ENCODE results near the gene OR56A3.

The OR56A3 gene

DNA sequence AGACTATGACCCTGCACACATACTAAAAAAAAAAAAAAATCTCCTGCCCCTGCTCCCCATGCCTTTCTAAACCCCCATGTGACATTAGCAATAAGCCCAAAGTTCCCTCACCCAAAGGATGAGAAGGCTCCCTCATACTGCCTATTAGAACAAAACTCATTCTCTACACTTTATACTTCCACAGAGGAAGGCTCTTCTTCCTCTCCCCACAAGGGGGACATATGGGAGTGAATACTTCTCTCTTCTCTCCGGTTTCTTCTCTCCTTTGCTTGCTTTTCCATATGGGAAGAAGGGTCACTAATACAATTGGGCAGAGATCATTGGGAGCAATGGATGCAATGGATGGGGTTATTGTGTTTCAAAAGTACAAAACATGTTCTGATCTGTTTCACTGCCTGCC is 41.4 kb downstream of the OR56A3 start:
- no peak for DNase-seq

- DNase-seq, result no peak
These were observed 44.8 kb downstream of the OR56A3 start, which contains the start of gene OR52L1 for GRCh38 chr11:5986885-5987284. Gene OR52L1, minus strand, starts transcription at chr11:5986985. Its CDS starts 55 bp downstream, at chr11:5986930.

DNA sequence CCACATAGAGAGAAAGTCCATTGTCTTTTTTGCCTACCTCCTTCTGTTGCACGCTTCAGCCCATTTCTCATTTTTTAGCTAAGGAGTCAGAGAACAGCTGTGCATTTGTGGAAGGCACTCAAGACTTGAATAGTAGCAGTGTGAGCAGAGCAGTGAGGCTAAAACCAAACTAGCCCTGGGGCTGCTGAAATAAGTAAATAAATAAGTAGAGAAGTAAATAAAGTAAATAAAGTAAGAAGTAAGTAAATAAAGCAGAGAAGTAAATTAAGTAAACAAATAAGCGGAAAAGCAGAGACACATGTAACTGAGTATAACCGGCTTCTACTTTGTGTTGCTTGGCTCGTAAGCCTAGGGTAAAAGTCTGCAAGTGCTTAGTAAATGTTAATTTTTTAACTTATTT is 47.2 kb downstream of the OR56A3 start:
- no peak for DNase-seq

- no peak for DNase-seq
These were observed 50.1 kb downstream of the OR56A3 start for GRCh38 chr11:5992150-5992549.

- no peak for DNase-seq
These were observed 50.7 kb downstream of the OR56A3 start for GRCh38 chr11:5992604-5993251.

DNA sequence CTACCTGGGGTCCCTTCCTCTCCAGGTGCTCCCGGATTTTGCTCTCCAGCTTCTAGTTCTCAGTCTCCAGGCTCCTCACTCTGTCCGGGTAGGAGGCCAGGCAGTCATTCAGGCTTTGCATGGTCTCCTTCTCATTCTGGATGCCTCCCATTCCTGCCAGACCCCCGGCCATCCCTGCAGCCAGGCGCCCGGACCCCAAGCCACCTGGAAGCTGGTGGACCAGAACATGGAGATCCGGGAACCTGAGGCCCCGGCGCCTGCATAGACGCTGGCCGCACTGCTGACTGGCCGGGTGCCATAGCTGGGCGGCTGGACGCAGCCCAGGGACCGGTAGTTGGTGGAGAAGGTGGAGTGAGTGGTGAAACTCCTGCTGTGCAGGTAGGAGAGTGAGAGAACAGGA is 52.7 kb downstream of the OR56A3 start:
- DNase-seq, result no peak

Data from NCI-H1092 treated with DMSO at 0.1 percent for 48 hours (cell line).